Measurements from ENCODE around the gene FRAT2. TPM values are rescaled to one million over a fixed set of nuclear protein-coding genes. Genes with fewer than 3 reads are reported as not detected.

The FRAT2 gene
- total and polyA plus RNA-seq, 2 of the 13 experiments (the other 11 are each of a cell fraction or from before 2014, with no cell fraction given): 7.2 to 14.1 TPM

DNA sequence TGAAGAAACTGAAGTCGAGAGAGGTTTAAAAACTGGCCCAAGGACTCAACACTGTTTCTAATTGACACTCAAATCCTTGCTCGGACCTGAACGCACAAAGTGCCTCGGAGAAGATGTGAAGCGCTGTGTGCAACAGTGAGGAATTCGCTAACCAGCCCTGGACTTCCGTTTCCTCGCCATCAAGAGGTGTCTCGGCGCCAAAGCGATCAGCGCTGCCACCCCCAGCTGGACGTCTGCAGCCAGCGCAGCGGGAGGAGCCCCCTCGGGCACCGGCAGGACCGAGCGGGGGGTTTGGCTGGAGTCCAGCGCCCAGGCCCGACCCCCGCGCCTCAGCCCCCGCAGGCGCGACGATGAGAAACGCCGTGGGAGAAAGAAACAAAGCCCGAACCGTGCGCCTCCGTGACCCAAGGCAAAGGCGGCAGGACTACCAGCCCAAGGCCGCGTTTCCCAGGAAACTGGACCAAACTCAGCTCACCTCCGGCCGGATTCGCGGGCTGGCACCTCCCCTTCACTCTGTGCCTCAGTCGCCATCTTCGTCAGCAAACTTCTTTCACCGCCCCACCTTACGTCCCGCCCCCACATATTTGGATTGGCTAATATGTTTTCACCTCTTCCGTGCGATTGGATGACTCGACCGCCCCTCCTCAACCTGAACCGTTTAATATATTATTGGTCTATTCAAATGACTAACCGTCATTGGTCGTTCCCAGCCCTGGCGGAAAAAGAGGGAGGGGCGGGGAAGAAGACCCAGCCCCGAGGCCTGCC is 42.2 kb downstream of the FRAT2 start, which contains the start of gene ARHGAP19 (continued):
- TF ChIP-seq, protein P1, sequence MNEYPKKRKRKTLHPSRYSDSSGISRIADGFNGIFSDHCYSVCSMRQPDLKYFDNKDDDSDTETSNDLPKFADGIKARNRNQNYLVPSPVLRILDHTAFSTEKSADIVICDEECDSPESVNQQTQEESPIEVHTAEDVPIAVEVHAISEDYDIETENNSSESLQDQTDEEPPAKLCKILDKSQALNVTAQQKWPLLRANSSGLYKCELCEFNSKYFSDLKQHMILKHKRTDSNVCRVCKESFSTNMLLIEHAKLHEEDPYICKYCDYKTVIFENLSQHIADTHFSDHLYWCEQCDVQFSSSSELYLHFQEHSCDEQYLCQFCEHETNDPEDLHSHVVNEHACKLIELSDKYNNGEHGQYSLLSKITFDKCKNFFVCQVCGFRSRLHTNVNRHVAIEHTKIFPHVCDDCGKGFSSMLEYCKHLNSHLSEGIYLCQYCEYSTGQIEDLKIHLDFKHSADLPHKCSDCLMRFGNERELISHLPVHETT (CRISPR knock-in tag; conservative IDR thresholded peaks at IDR 0.05): peak; percentile 48; the same call in 1 of the 2 replicates
- TF ChIP-seq TBX2 (CRISPR knock-in tag; IDR thresholded peaks at IDR 0.05; ENCODE audit: borderline replicate concordance) (peak; percentile 84), GABPA (IDR thresholded peaks at IDR 0.05; ENCODE audit: low read depth, low read length) (peak; percentile 51; the same call in 1 of the 2 replicates), GABPA (CRISPR knock-in tag; IDR thresholded peaks at IDR 0.05; ENCODE audit: low read depth) (peak; percentile 82), REPIN1 (CRISPR knock-in tag; IDR thresholded peaks at IDR 0.05; ENCODE audit: borderline replicate concordance, low read depth) (peak; percentile 81), SAP130 (CRISPR knock-in tag; IDR thresholded peaks at IDR 0.05; ENCODE audit: low read depth) (peak; percentile 87), SMAD9 (CRISPR knock-in tag; IDR thresholded peaks at IDR 0.05) (peak; percentile 89; the same call in 1 of the 2 replicates), KDM5A (IDR thresholded peaks at IDR 0.05; ENCODE audit: borderline replicate concordance, low read length) (peak; percentile 64; the same call in 1 of the 2 replicates), CBX2 (IDR thresholded peaks at IDR 0.05; ENCODE audit: low read depth, low read length) (no peak), CBX2 (CRISPR knock-in tag; IDR thresholded peaks at IDR 0.05; ENCODE audit: low read depth) (peak; percentile 32; the same call in 1 of the 2 replicates), ZNF292 (CRISPR knock-in tag; IDR thresholded peaks at IDR 0.05; ENCODE audit: borderline replicate concordance, low read depth) (0 out of 2 replicates have a peak, but pooled peaks have one; percentile 35), NRL (CRISPR knock-in tag; IDR thresholded peaks at IDR 0.05; ENCODE audit: borderline replicate concordance) (peak; percentile 67; the same call in 1 of the 2 replicates), ZNF333 (CRISPR knock-in tag; IDR thresholded peaks at IDR 0.05; ENCODE audit: borderline replicate concordance) (peak; percentile 59; the same call in 1 of the 2 replicates), ZFP37 (CRISPR knock-in tag; IDR thresholded peaks at IDR 0.05; ENCODE audit: borderline replicate concordance) (peak; percentile 76; the same call in 1 of the 2 replicates), HNF4A (CRISPR knock-in tag; IDR thresholded peaks at IDR 0.05) (peak; percentile 23; the same call in 1 of the 2 replicates), MZF1 (CRISPR knock-in tag; IDR thresholded peaks at IDR 0.05; ENCODE audit: borderline replicate concordance) (no peak), CHCHD3 (CRISPR knock-in tag; IDR thresholded peaks at IDR 0.05) (0 out of 2 replicates have a peak, but pooled peaks have one; percentile 45), TMF1 (CRISPR knock-in tag; IDR thresholded peaks at IDR 0.05; ENCODE audit: low read depth) (peak; percentile 79; the same call in 1 of the 2 replicates)
- TF ChIP-seq, protein P2, sequence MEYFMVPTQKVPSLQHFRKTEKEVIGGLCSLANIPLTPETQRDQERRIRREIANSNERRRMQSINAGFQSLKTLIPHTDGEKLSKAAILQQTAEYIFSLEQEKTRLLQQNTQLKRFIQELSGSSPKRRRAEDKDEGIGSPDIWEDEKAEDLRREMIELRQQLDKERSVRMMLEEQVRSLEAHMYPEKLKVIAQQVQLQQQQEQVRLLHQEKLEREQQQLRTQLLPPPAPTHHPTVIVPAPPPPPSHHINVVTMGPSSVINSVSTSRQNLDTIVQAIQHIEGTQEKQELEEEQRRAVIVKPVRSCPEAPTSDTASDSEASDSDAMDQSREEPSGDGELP (IDR thresholded peaks at IDR 0.05; ENCODE audit: borderline replicate concordance, low read depth): peak; percentile 82; the same call in 1 of the 2 replicates
- TF ChIP-seq, protein P3, sequence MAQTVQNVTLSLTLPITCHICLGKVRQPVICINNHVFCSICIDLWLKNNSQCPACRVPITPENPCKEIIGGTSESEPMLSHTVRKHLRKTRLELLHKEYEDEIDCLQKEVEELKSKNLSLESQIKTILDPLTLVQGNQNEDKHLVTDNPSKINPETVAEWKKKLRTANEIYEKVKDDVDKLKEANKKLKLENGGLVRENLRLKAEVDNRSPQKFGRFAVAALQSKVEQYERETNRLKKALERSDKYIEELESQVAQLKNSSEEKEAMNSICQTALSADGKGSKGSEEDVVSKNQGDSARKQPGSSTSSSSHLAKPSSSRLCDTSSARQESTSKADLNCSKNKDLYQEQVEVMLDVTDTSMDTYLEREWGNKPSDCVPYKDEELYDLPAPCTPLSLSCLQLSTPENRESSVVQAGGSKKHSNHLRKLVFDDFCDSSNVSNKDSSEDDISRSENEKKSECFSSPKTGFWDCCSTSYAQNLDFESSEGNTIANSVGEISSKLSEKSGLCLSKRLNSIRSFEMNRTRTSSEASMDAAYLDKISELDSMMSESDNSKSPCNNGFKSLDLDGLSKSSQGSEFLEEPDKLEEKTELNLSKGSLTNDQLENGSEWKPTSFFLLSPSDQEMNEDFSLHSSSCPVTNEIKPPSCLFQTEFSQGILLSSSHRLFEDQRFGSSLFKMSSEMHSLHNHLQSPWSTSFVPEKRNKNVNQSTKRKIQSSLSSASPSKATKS (CRISPR knock-in tag; IDR thresholded peaks at IDR 0.05): 0 out of 2 replicates have a peak, but pooled peaks have one; percentile 65
- TF ChIP-seq, protein P4, sequence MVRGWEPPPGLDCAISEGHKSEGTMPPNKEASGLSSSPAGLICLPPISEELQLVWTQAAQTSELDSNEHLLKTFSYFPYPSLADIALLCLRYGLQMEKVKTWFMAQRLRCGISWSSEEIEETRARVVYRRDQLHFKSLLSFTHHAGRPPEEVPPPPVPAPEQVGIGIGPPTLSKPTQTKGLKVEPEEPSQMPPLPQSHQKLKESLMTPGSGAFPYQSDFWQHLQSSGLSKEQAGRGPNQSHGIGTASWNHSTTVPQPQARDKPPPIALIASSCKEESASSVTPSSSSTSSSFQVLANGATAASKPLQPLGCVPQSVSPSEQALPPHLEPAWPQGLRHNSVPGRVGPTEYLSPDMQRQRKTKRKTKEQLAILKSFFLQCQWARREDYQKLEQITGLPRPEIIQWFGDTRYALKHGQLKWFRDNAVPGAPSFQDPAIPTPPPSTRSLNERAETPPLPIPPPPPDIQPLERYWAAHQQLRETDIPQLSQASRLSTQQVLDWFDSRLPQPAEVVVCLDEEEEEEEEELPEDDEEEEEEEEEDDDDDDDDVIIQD (CRISPR knock-in tag; IDR thresholded peaks at IDR 0.05; ENCODE audit: low read depth): peak; percentile 9; the same call in 1 of the 2 replicates
